NCI-H187 (cell line): Measurements from ENCODE around the gene MFSD2A.
"Not testable (repeated sequence)": the region's sequence is repeated elsewhere in the genome, so short reads cannot be mapped to it uniquely, and the experiment has no call there.

Experiments used
- DNase-seq, 2 experiments: peaks; one replicate each; lab custom pipeline; 2025; lab: John Stamatoyannopoulos, UW

Gene MFSD2A

GRCh38 chr1:40003156-40004093, 48.5 kb downstream of the MFSD2A start:
- no peak for DNase-seq

GRCh38 chr1:40004857-40005256, 49.9 kb downstream of the MFSD2A start:
- DNase-seq: no peak

DNA sequence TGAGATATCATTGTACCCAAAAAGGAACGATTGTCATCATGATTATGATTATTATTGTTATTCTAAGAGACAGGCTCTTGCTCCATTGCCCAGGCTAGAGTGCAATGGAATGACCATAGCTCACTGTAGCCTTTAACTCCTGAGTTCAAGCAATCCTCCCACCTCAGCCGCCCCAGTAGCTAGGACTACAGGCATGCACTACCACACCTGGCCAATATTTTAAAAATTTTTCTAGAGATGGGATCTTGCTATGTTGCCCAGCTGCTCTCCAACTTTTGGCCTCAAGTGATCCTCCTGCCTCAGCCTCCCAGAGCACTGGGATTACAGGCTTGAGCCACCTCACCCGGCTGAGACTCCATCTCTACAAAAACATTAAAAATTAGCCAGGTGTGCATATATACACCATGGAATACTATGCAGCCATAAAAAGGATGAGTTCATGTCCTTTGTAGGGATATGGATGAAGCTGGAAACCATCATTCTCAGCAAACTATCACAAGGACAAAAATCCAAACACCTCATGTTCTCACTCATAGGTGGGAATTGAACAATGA, 52.6 kb downstream of the MFSD2A start:
- DNase-seq: not testable (repeated sequence)

- DNase-seq: no peak
Observed at GRCh38 chr1:40011198-40011597, 56.3 kb downstream of the MFSD2A start.

GRCh38 chr1:40014253-40014706, 59.3 kb downstream of the MFSD2A start:
- no peak for DNase-seq

GRCh38 chr1:40014812-40015594, 60.1 kb downstream of the MFSD2A start:
- no peak for DNase-seq

GRCh38 chr1:40017951-40018575, 63.1 kb downstream of the MFSD2A start:
- no peak for DNase-seq
